K562 (cell line): ENCODE data around the gene SLC9A3. TPM values are rescaled to one million over a fixed set of nuclear protein-coding genes. Genes with fewer than 3 reads are reported as not detected.

Source experiments
- ATAC-seq: fragments of 200-7000 bp; cut with Tn5 transposase; 3 replicates; pipeline ENCODE4 v1.9.1; 2020; ENCODE audit warnings: moderate library complexity
- BruUV-seq: library from RNA; stranded (reverse); fragments of 400-500 nt; replicated peaks from 2 replicates; lab custom pipeline; 2021; lab: Mats Ljungman, UMichigan
- CTCF ChIA-PET: fragments of 300-600 bp; formaldehyde crosslinking; extraction: SDS; loops from one replicate; lab custom pipeline; 2021; ENCODE audit warnings: low intra/inter-chr PET ratio; lab: Yijun Ruan, JAX
- POLR2A ChIA-PET: fragments of 300-600, 350-650 bp; sonication (Branson Sonifier 250); formaldehyde crosslinking; extraction: SDS; loops from one replicate; lab custom pipeline; 2021; ENCODE audit warnings: antibody characterized with exemption, inconsistent platforms; lab: Yijun Ruan, JAX
- DNase-seq, 4 experiments: peaks; one replicate each; pipeline versions ENCODE4 v3.0.0 to v3.0.0-alpha.2; 2011 to 2018; ENCODE audit warnings: low spot score in 3 of 4, mixed read lengths in 3 of 4; ENCODE audit errors: extremely low read depth in 1 of 4
- FAIRE-seq: peaks from 2 replicates; lab custom pipeline; 2011; peaks lifted over from hg19 to GRCh38; lab: Jason Lieb, UNC
- H2AFZ ChIP-seq: 2 replicates; pipeline ENCODE4 v1.6.0; 2011; ENCODE audit warnings: low read depth, low read length, control low read depth, inconsistent platforms
- H3K27ac ChIP-seq: fragments of 200-600 bp; 3 replicates; pipeline ENCODE4 v1.8.0; 2011; ENCODE audit warnings: low read depth, mild to moderate bottlenecking, control low read depth, inconsistent platforms, low read length, moderate library complexity, mixed read lengths; ENCODE audit errors: extremely low read depth
- H3K27me3 ChIP-seq, 2 experiments: fragments of 300-600 bp in 1 of 2; 2 replicates in 1 of 2; 3 replicates in 1 of 2; pipeline versions ENCODE4 v1.6.0 to v1.8.0; 2011; ENCODE audit warnings: inconsistent platforms in 2 of 2, low read length in 2 of 2, mild to moderate bottlenecking in 1 of 2, mixed read lengths in 1 of 2, moderate library complexity in 1 of 2; ENCODE audit not compliant: control insufficient read depth in 2 of 2, insufficient read depth in 2 of 2
- H3K36me3 ChIP-seq: fragments of 300-600 bp; 3 replicates; pipeline ENCODE4 v1.8.0; 2011; ENCODE audit warnings: mild to moderate bottlenecking, low read length, inconsistent platforms; ENCODE audit not compliant: control insufficient read depth, insufficient read depth
- H3K4me1 ChIP-seq, 2 experiments: fragments of 200-600 bp in 1 of 2; replicated peaks in 1 of 2; 2 replicates in 1 of 2; 3 replicates in 1 of 2; pipeline versions ENCODE4 v1.5.1 to v1.8.0; 2011; ENCODE audit warnings: inconsistent platforms in 2 of 2, low read length in 2 of 2, mild to moderate bottlenecking in 1 of 2, mixed read lengths in 1 of 2, moderate library complexity in 1 of 2; ENCODE audit not compliant: control insufficient read depth in 2 of 2, insufficient read depth in 2 of 2
- H3K4me2 ChIP-seq: 2 replicates; pipeline ENCODE4 v1.6.1; 2011; ENCODE audit warnings: low read length, control low read depth, inconsistent platforms, mixed read lengths; ENCODE audit not compliant: insufficient read depth
- H3K4me3 ChIP-seq: fragments of 200-600 bp; sonication (generic), shearing (Covaris generic); 2 replicates; pipeline ENCODE4 v1.5.1; 2016; ENCODE audit warnings: control low read depth, inconsistent platforms
- H3K79me2 ChIP-seq: fragments of 200-600 bp; 3 replicates; pipeline ENCODE4 v1.8.0; 2011; ENCODE audit warnings: low read length, inconsistent platforms; ENCODE audit not compliant: control insufficient read depth, insufficient read depth
- H3K9ac ChIP-seq, 2 experiments: 2 replicates each; pipeline versions ENCODE4 v1.6.0 to v1.6.1; 2011; ENCODE audit warnings: low read depth in 2 of 2, low read length in 2 of 2, control low read depth in 1 of 2, inconsistent platforms in 1 of 2, mild to moderate bottlenecking in 1 of 2, mixed read lengths in 1 of 2; ENCODE audit not compliant: insufficient read depth in 1 of 2
- H3K9me1 ChIP-seq: one replicate; pipeline ENCODE4 v1.6.0; 2011; ENCODE audit warnings: inconsistent platforms, mild to moderate bottlenecking, low read length, moderate library complexity; ENCODE audit not compliant: control insufficient read depth, insufficient read depth
- H3K9me3 ChIP-seq: replicated peaks from 2 replicates; pipeline ENCODE4 v1.5.1; 2011; ENCODE audit warnings: low read depth, low read length, inconsistent platforms; ENCODE audit not compliant: control insufficient read depth, insufficient read depth
- H4K20me1 ChIP-seq: replicated peaks from 2 replicates; pipeline ENCODE4 v1.6.1; 2011; ENCODE audit warnings: low read length, inconsistent platforms, mixed read lengths; ENCODE audit not compliant: control insufficient read depth, insufficient read depth
- ATF2 ChIP-seq: sonication (generic); formaldehyde crosslinking; IDR thresholded peaks from 2 replicates; pipeline ENCODE4 v1.8.1; 2022; ENCODE audit warnings: missing genetic modification reagents
- FOXO4 ChIP-seq: fragments of 450-650 bp; formaldehyde crosslinking; IDR thresholded peaks from 2 replicates; pipeline ENCODE4 v1.4.0; 2020; ENCODE audit warnings: mild to moderate bottlenecking, moderate library complexity
- GABPA ChIP-seq: fragments of 200-800 bp; sonication (Bioruptor generic); conservative IDR thresholded peaks from 2 replicates; pipeline ENCODE4 v1.6.1; 2016; ENCODE audit warnings: low read depth, missing genetic modification characterization, missing compliant biosample characterization
- HNRNPH1 ChIP-seq: fragments of 200-400 bp; formaldehyde crosslinking; optimal IDR thresholded peaks from 2 replicates; pipeline ENCODE3; 2017; ENCODE audit warnings: low read depth, mild to moderate bottlenecking, low read length, moderate library complexity
- MAZ ChIP-seq, 2 experiments: fragments of 450-650 bp in 1 of 2; sonication (generic) in 1 of 2; formaldehyde crosslinking; IDR thresholded peaks in 1 of 2; conservative IDR thresholded peaks in 1 of 2; 2 replicates each; pipeline versions ENCODE4 v1.4.0 to v1.5.0; 2020; ENCODE audit warnings: mild to moderate bottlenecking in 1 of 2, missing genetic modification reagents in 1 of 2
- SIN3A ChIP-seq, 2 experiments: fragments of 150-350 bp in 1 of 2; IDR thresholded peaks; 2 replicates each; pipeline ENCODE4 v1.6.1; 2011 to 2016; ENCODE audit warnings: borderline replicate concordance in 2 of 2, low read depth in 2 of 2, low read length in 2 of 2, mild to moderate bottlenecking in 2 of 2, moderate library complexity in 2 of 2; ENCODE audit not compliant: control insufficient read depth in 1 of 2
- THAP7 ChIP-seq: fragments of 250-450 bp; sonication (Bioruptor Pico); IDR thresholded peaks from 2 replicates; pipeline ENCODE4 v1.5.0; 2021
- WGBS: fragments of 100-300 bp; shearing (Covaris generic); methylation state at CpG from one replicate; pipeline ENCODE4 v1.1.6; 2016; ENCODE audit warnings: low coverage, mixed read lengths; ENCODE audit not compliant: insufficient coverage; ENCODE audit errors: missing lambda C conversion rate; 5-methylcytosine and 5-hydroxymethylcytosine counted together
- in situ Hi-C: fragments of 300-500 bp; cut with MboI; formaldehyde crosslinking; loops from 4 replicates; pipeline ENCODE4 v1.15.0; 2018; ENCODE audit warnings: inconsistent platforms, mixed read lengths
- intact Hi-C: fragments of 100-400 bp; cut with micrococcal nuclease; formaldehyde crosslinking; loops from 2 replicates; pipeline ENCODE4 v1.14.2; 2022
- polyA plus RNA-seq, 8 experiments: library from polyadenylated mRNA; depleted of rRNA in 4 of 8; stranded (reverse) in 5 of 8; unstranded in 3 of 8; fragments of >200 nt; fragmentation: Nextera tagmentation in 2 of 8; fragmentation: Illumina TruSeq in 1 of 8; extraction: Ambion mirVana in 2 of 8; extraction: Trizol in 1 of 8; gene quantifications; 2 replicates each; pipeline versions ENCODE4 v1.2.1 to v1.2.3, GENCODE V29; 2011 to 2014; ENCODE audit warnings: inconsistent platforms in 1 of 8, missing spikeins in 1 of 8
- total RNA-seq, 7 experiments: library from RNA; depleted of rRNA in 6 of 7; stranded (reverse); fragments of >200 nt in 6 of 7; fragmentation: Illumina TruSeq in 2 of 7; extraction: Trizol in 2 of 7; gene quantifications; 2 replicates each; pipeline versions ENCODE4 v1.2.1 to v1.2.3, GENCODE V29; 2011 to 2021; ENCODE audit warnings: low replicate concordance in 1 of 7

SLC9A3 gene
- total and polyA plus RNA-seq, 9 of the 15 experiments (the other 6 are each of a cell fraction or from before 2014, with no cell fraction given): 1.5 to 5.8 (median 3.7) TPM; not detected in 2

GRCh38 chr5:520196-520849 lies 3.9 kb downstream of the SLC9A3 start:
- H3K27ac ChIP-seq: no peak overlapping the region
- BruUV-seq: no TSS peak
- H3K4me2 ChIP-seq: no peak overlapping the region
- in situ Hi-C loops: no loop called here
- CTCF ChIA-PET: no interaction called here
- H3K4me1 ChIP-seq: peaks cover 0 to 22% of the 10 kb centered on the region in 2 experiments; a peak in 3 of 5 replicates
- POLR2A ChIA-PET: interaction anchor here (1.0 kb wide), 1 partner anchor 9 kb away, joined by 5 read pairs; no protein-coding TSS in a partner anchor
- H3K9me3 ChIP-seq: no peaks in the 10 kb centered on the region
- no peak for ATAC-seq
- H3K27me3 ChIP-seq: peaks cover 24 to 70% of the 10 kb centered on the region in 2 experiments; a peak in 3 of 5 replicates
- no peaks in the 10 kb centered on the region for H3K79me2 ChIP-seq
- H3K9me1 ChIP-seq: no peaks in the 10 kb centered on the region
- no peak for DNase-seq
- no peak overlapping the region for H3K9ac ChIP-seq
- H4K20me1 ChIP-seq: peaks cover 15% of the 10 kb centered on the region
- no peak overlapping the region for H2AFZ ChIP-seq
- no peaks in the 10 kb centered on the region for H3K36me3 ChIP-seq
- no peak overlapping the region for H3K4me3 ChIP-seq
- no peak for FAIRE-seq
- intact Hi-C loops: no loop called here
- WGBS: 1% methylated on average over 19 of the region's 20 CpGs
- no peak for TF ChIP-seq HNRNPH1
- TF ChIP-seq FOXO4: no peak
- no peak for TF ChIP-seq THAP7 (CRISPR knock-in tag)
- no peak for TF ChIP-seq SIN3A (IDR thresholded peaks at IDR 0.05; ENCODE audit: borderline replicate concordance in 2 of 2, control insufficient read depth in 1 of 2, low read depth in 2 of 2, low read length in 2 of 2)
- no peak for TF ChIP-seq ATF2 (CRISPR knock-in tag)
- TF ChIP-seq GABPA: no peak
- TF ChIP-seq MAZ (CRISPR knock-in tag; conservative IDR thresholded peaks at IDR 0.05 in 1 of 2, IDR thresholded peaks at IDR 0.05 in 1 of 2): no peak
